ENCODE results near the gene ADAMTSL4.

DNA sequence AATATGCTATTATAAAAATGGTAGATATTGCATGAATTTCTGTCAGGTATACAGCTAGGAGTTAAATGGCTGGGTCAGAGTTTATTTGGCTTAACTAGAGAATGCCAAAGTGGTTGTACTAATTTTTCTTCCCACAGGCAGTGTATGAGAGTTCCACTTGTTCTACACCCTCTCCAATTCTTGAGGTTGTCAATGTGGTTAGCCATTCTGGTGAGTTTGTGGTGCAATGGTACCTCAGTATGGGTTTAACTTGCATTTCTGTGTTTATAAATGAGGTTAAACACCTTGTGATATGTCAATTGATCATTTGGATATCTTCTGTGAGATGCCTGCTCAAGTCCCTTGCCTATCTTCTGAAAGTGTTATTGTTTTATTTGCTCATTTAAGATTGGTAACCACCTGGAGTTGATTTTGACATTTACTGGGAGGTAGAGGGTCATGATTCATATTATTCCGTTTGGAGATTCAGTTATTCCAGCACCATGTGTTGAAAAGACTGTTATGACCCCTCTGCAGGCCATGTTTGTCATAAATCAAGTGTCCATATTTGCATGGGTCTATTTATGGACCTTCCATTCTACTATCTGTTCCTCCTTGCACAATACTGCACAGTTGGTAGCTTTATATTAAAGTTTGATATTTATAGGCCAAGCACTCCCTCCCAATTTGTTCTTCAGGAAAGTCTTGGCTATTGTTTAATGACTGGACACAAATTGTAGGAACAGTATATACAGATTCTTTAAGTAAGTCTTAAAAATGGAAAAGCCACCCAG lies 27.8 kb upstream of the ADAMTSL4 start:
- no peak for TF ChIP-seq POLR2A (IDR thresholded peaks at IDR 0.05)
- TF ChIP-seq, protein P1, sequence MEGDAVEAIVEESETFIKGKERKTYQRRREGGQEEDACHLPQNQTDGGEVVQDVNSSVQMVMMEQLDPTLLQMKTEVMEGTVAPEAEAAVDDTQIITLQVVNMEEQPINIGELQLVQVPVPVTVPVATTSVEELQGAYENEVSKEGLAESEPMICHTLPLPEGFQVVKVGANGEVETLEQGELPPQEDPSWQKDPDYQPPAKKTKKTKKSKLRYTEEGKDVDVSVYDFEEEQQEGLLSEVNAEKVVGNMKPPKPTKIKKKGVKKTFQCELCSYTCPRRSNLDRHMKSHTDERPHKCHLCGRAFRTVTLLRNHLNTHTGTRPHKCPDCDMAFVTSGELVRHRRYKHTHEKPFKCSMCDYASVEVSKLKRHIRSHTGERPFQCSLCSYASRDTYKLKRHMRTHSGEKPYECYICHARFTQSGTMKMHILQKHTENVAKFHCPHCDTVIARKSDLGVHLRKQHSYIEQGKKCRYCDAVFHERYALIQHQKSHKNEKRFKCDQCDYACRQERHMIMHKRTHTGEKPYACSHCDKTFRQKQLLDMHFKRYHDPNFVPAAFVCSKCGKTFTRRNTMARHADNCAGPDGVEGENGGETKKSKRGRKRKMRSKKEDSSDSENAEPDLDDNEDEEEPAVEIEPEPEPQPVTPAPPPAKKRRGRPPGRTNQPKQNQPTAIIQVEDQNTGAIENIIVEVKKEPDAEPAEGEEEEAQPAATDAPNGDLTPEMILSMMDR (IDR thresholded peaks at IDR 0.05), result no peak
